Vagina (tissue), 2 donors: ENCODE measurements around the gene NCF1. TPM values are rescaled to one million over a fixed set of nuclear protein-coding genes. Genes with fewer than 3 reads are reported as not detected.
"Not testable (repeated sequence)": the region's sequence is repeated elsewhere in the genome, so short reads cannot be mapped to it uniquely, and the experiment has no call there.

Experiments used
- DNase-seq, 2 donors: peaks; one replicate each; pipeline ENCODE4 v3.0.0-alpha.2; 2017; ENCODE audit errors: extremely low spot score in 2 of 2
- H3K27ac ChIP-seq: fragments of 200-600 bp; sonication (generic); one replicate; pipeline ENCODE4 v1.5.1; 2019
- H3K27me3 ChIP-seq: fragments of 200-600 bp; sonication (generic); one replicate; pipeline ENCODE4 v1.5.1; 2019
- H3K36me3 ChIP-seq, 2 donors: fragments of 200-600 bp; sonication (generic); one replicate each; pipeline ENCODE4 v1.5.1; 2017 to 2019
- H3K4me1 ChIP-seq: fragments of 200-600 bp; sonication (generic); one replicate; pipeline ENCODE4 v1.5.1; 2019
- H3K4me3 ChIP-seq, 2 donors: fragments of 200-600 bp; sonication (generic); 1 replicate in 1 of 2; 2 replicates in 1 of 2; pipeline ENCODE4 v1.5.1; 2016 to 2019
- H3K9me3 ChIP-seq: fragments of 200-600 bp; sonication (generic); one replicate; pipeline ENCODE4 v1.5.1; 2019
- intact Hi-C: fragments of 100-400 bp; cut with DNase I; formaldehyde crosslinking; loops from one replicate; pipeline ENCODE4 v1.15.1; 2023
- total RNA-seq: library from RNA; depleted of rRNA; stranded (reverse); fragments of >200 nt; gene quantifications from one replicate; pipeline ENCODE4 v1.2.3, GENCODE V29; 2016

Gene NCF1
- total RNA-seq, 1 donor from 2014 or later: not detected

DNA sequence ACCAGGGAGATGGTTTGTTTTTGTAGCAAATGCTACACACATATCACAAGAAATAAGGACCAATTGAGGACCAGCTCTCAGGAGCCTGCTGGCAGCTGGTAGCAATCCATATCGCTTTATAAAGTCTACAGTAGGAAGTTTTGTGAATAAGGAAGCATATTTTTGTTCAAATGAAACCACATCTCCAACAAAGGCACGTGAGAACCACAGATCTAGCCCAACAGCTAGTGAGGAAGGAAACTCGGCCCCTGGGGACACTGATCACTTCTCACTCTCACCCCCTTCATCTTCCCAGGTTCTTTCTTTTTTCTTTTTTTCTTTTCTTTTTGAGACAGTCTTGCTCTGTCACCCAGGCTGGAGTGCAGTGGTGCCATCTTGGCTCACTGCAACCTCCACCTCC is 42.1 kb downstream of the NCF1 start:
- H3K4me3 ChIP-seq, H3K9me3 ChIP-seq, DNase-seq, H3K36me3 ChIP-seq, intact Hi-C loops, H3K4me1 ChIP-seq, H3K27ac ChIP-seq, H3K27me3 ChIP-seq: not testable (repeated sequence)

DNA sequence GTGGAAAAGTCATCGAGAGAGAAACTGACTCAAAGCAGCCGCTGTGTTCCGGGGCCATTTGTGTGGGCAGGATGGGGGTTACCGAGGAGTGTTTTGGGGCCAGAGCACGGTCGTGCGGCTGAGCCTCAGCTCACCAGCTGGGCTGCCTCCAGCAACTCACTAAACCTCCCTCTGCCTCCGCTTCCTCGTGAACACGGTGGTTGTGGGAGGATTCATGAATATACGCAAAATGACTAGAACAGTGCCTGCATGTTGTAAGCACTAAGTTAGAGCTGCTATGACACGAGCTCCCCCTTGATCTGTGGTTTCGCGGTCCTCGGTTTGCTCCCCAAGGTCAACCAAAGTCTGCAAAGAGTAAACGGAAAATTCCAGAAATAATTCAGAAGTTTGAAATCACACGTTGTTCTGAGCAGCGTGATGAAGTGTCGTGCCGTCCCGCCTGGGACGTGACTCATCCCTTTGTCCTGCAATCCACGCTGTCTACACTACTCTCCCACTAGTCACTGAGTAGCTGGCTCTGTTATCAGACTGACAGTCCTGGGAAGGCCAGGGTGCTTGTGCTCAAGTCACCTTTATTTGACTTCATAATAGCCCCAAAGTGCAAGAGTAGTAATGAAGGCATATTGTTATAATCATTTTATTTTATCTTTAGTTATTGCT is 46.5 kb downstream of the NCF1 start:
- H3K4me3 ChIP-seq, H3K27me3 ChIP-seq, H3K27ac ChIP-seq, intact Hi-C loops, H3K9me3 ChIP-seq, H3K36me3 ChIP-seq, DNase-seq, H3K4me1 ChIP-seq: not testable (repeated sequence)

GRCh38 chr7:74821259-74821658 is 47.4 kb downstream of the NCF1 start:
- H3K4me3 ChIP-seq, H3K9me3 ChIP-seq, H3K27ac ChIP-seq, intact Hi-C loops, H3K36me3 ChIP-seq, H3K27me3 ChIP-seq, DNase-seq, H3K4me1 ChIP-seq: not testable (repeated sequence)

DNA sequence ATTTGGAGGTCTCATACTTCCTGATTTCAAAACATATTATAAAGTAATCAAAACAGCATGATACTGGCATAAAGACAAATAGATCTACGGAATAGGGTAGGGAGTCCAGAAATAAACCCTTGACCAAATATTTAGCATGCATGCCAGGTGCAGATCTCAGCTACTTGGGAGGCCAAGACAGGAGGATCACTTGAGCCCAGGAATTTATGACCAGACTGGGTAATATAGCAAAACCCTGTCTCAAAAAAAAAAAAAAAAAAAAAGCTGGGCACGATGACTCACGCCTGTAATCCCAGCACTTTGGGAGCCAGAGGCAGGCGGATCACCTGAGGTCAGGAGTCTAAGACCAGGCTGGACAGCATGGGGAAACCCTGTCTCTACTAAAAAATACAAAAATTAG is 56.1 kb downstream of the NCF1 start:
- H3K27ac ChIP-seq, intact Hi-C loops, H3K36me3 ChIP-seq, H3K9me3 ChIP-seq, H3K4me3 ChIP-seq, H3K27me3 ChIP-seq, DNase-seq, H3K4me1 ChIP-seq: not testable (repeated sequence)

DNA sequence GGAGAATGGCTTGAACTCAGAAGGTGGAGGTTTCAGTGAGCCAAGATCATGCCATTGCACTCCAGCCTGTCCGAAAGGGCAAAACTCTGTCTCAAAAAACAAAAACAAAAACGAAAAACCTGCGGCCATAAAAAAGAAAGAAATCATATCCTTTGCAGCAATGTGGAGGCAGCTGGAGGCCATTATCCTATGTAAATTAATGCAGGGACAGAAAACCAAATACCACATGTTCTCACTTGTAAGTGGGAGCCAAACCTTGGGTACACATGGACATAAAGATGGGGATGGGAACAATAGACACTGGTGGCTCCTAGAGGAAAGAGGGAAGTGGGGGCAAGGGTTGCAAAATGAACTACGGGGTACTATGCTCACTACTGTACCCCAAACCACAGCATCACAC is 56.6 kb downstream of the NCF1 start:
- H3K4me1 ChIP-seq, DNase-seq, H3K36me3 ChIP-seq, H3K4me3 ChIP-seq, intact Hi-C loops, H3K27me3 ChIP-seq, H3K27ac ChIP-seq, H3K9me3 ChIP-seq: not testable (repeated sequence)

Other genes with a start within 250 kb of the NCF1 start
- 124 TPM for gene GTF2I, start 116.3 kb upstream of the NCF1 start, total RNA-seq
- 14.0 TPM for gene GTF2IRD2, start 77.6 kb downstream of the NCF1 start, total RNA-seq
- gene CASTOR2, start 190.7 kb downstream of the NCF1 start, total RNA-seq: 40.0 TPM